ENCODE data around the gene INPP4B. TPM values are rescaled to one million over a fixed set of nuclear protein-coding genes. Genes with fewer than 3 reads are reported as not detected.

The INPP4B gene
- total RNA-seq, 3 donors from 2014 or later = 15.8 to 113 (median 93.4) TPM

GRCh38 chr4:142366769-142367181, 479.3 kb downstream of the INPP4B start:
- TF ChIP-seq POLR2AphosphoS5 (IDR thresholded peaks at IDR 0.05) = no peak
- no peak for TF ChIP-seq POLR2A (IDR thresholded peaks at IDR 0.05)
- no peak for TF ChIP-seq CTCF (IDR thresholded peaks at IDR 0.05)
- DNase-seq (ENCODE audit: low spot score in 2 of 2) = no peak
- Histone ChIP-seq H3K9me3 (peaks cover 0 to 5% of the 10 kb centered on the region in 2 donors), H3K4me3 (no peak overlapping the region), H3K36me3 (no peaks in the 10 kb centered on the region), H3K27ac (no peak overlapping the region), H3K27me3 (no peaks in the 10 kb centered on the region), H3K4me1 (no peaks in the 10 kb centered on the region)
- intact Hi-C loops (cut with DNase I; ENCODE audit: low total_unique reads) = no loop called here

GRCh38 chr4:142365391-142365790, 480.7 kb downstream of the INPP4B start:
- H3K9me3 ChIP-seq = peaks cover 0 to under 1% of the 10 kb centered on the region in 2 donors
- H3K4me1 ChIP-seq = no peaks in the 10 kb centered on the region
- TF ChIP-seq CTCF (IDR thresholded peaks at IDR 0.05) (no peak), POLR2A (IDR thresholded peaks at IDR 0.05) (no peak), POLR2AphosphoS5 (IDR thresholded peaks at IDR 0.05) (no peak)
- H3K36me3 ChIP-seq = no peaks in the 10 kb centered on the region
- DNase-seq (ENCODE audit: low spot score in 2 of 2) = no peak
- H3K4me3 ChIP-seq = no peak overlapping the region
- intact Hi-C loops (cut with DNase I; ENCODE audit: low total_unique reads) = no loop called here
- no peak overlapping the region for H3K27ac ChIP-seq
- no peaks in the 10 kb centered on the region for H3K27me3 ChIP-seq

- DNase-seq (ENCODE audit: low spot score in 2 of 2) = no peak
- H3K4me3 ChIP-seq = no peak overlapping the region
- H3K4me1 ChIP-seq = no peaks in the 10 kb centered on the region
- H3K27ac ChIP-seq = no peak overlapping the region
- no peaks in the 10 kb centered on the region for H3K27me3 ChIP-seq
- no peak for TF ChIP-seq CTCF (IDR thresholded peaks at IDR 0.05)
- no peak for TF ChIP-seq POLR2AphosphoS5 (IDR thresholded peaks at IDR 0.05)
- TF ChIP-seq POLR2A (IDR thresholded peaks at IDR 0.05) = no peak
- no peaks in the 10 kb centered on the region for H3K36me3 ChIP-seq
- H3K9me3 ChIP-seq = no peaks in the 10 kb centered on the region
- intact Hi-C loops (cut with DNase I; ENCODE audit: low total_unique reads) = no loop called here
Observed at GRCh38 chr4:142363686-142364085, 482.4 kb downstream of the INPP4B start.

GRCh38 chr4:142361981-142362380, 484.1 kb downstream of the INPP4B start:
- DNase-seq (ENCODE audit: low spot score in 2 of 2) = no peak
- no peaks in the 10 kb centered on the region for H3K4me1 ChIP-seq
- no peaks in the 10 kb centered on the region for H3K27me3 ChIP-seq
- intact Hi-C loops (cut with DNase I; ENCODE audit: low total_unique reads) = no loop called here
- H3K27ac ChIP-seq = no peak overlapping the region
- no peak overlapping the region for H3K4me3 ChIP-seq
- TF ChIP-seq POLR2AphosphoS5 (IDR thresholded peaks at IDR 0.05) (no peak), CTCF (IDR thresholded peaks at IDR 0.05) (no peak), POLR2A (IDR thresholded peaks at IDR 0.05) (no peak)
- no peaks in the 10 kb centered on the region for H3K9me3 ChIP-seq
- H3K36me3 ChIP-seq = no peaks in the 10 kb centered on the region

GRCh38 chr4:142360657-142361056, 485.4 kb downstream of the INPP4B start:
- Histone ChIP-seq H3K27ac (no peak overlapping the region), H3K36me3 (no peaks in the 10 kb centered on the region), H3K4me1 (no peaks in the 10 kb centered on the region), H3K27me3 (no peaks in the 10 kb centered on the region), H3K4me3 (no peak overlapping the region), H3K9me3 (no peaks in the 10 kb centered on the region)
- intact Hi-C loops (cut with DNase I; ENCODE audit: low total_unique reads) = no loop called here
- TF ChIP-seq POLR2AphosphoS5 (IDR thresholded peaks at IDR 0.05) = no peak
- TF ChIP-seq CTCF (IDR thresholded peaks at IDR 0.05) = no peak
- no peak for TF ChIP-seq POLR2A (IDR thresholded peaks at IDR 0.05)
- DNase-seq (ENCODE audit: low spot score in 2 of 2) = no peak

All from breast epithelium (tissue), 4 donors.